ENCODE data around the gene DRGX. TPM values are rescaled to one million over a fixed set of nuclear protein-coding genes. Genes with fewer than 3 reads are reported as not detected.

Gene DRGX
- total and polyA plus RNA-seq, 2 of the 4 experiments (the other 2 are of a cell fraction) = not detected

GRCh38 chr10:49397036-49397999 lies 1.4 kb upstream of the DRGX start:
- Histone ChIP-seq H3K79me1 (ENCODE audit: low read depth in 1 of 2, low read length in 2 of 2) (no peaks in the 10 kb centered on the region), H4K91ac (ENCODE audit: insufficient read depth, low read depth, low read length) (no peak overlapping the region), H3K4me3 (ENCODE audit: insufficient read depth, low read depth, low read length) (no peak overlapping the region), H4K20me1 (ENCODE audit: insufficient read depth, low read length) (peaks cover 5% of the 10 kb centered on the region; the same call in 1 of the 2 replicates), H3K18ac (ENCODE audit: low read depth, low read length) (no peak overlapping the region), H3K4me2 (ENCODE audit: low read depth, low read length) (no peak overlapping the region), H2BK5ac (ENCODE audit: low read depth, low read length, poor library complexity, severe bottlenecking) (no peak overlapping the region), H3K14ac (replicated peaks; ENCODE audit: low read depth, low read length) (no peak overlapping the region), H3K9ac (ENCODE audit: low read depth, low read length) (no peak overlapping the region), H2AK5ac (ENCODE audit: low read depth, low read length) (no peak overlapping the region), H3K4me1 (ENCODE audit: control insufficient read depth, insufficient read depth, low read length) (no peaks in the 10 kb centered on the region), H3K23ac (ENCODE audit: low read depth, low read length) (no peak overlapping the region), H3K27me3 (ENCODE audit: control insufficient read depth, insufficient read depth, low read length) (peaks cover 69% of the 10 kb centered on the region), H2BK120ac (ENCODE audit: low read depth, low read length) (no peak overlapping the region), H3K27ac (ENCODE audit: insufficient read depth, low read length) (no peak overlapping the region), H4K5ac (ENCODE audit: low read depth, low read length) (no peak overlapping the region), H2BK15ac (ENCODE audit: low read depth, low read length) (no peak overlapping the region), H2BK20ac (ENCODE audit: low read depth, low read length) (no peak overlapping the region), H3K36me3 (ENCODE audit: control insufficient read depth, insufficient read depth, low read length) (no peaks in the 10 kb centered on the region), H2AFZ (replicated peaks; ENCODE audit: low read length, poor library complexity) (no peak overlapping the region), H3K9me1 (ENCODE audit: insufficient read depth, low read length) (no peaks in the 10 kb centered on the region), H3K56ac (ENCODE audit: extremely low read depth, insufficient read depth, low read length) (no peak overlapping the region), H4K8ac (ENCODE audit: low read depth in 2 of 2, low read length in 2 of 2) (no peak overlapping the region), H3K4ac (ENCODE audit: low read depth, low read length) (no peak overlapping the region), H2AK9ac (replicated peaks; ENCODE audit: low read depth, low read length, poor library complexity) (peak overlapping the region; percentile 48), H3K9me3 (ENCODE audit: control insufficient read depth, insufficient read depth, low read length) (no peaks in the 10 kb centered on the region)
- in situ Hi-C loops (cut with MboI; ENCODE audit: low sequenced_read_pairs) = no loop called here
- intact Hi-C loops (cut with micrococcal nuclease) = no loop called here
- TF ChIP-seq MAZ (IDR thresholded peaks at IDR 0.05; ENCODE audit: borderline replicate concordance, low read depth, low read length) (no peak), ELK1 (IDR thresholded peaks at IDR 0.05; ENCODE audit: borderline replicate concordance, low read depth, low read length) (no peak), BHLHE40 (IDR thresholded peaks at IDR 0.05; ENCODE audit: low read depth, low read length) (no peak), MXI1 (IDR thresholded peaks at IDR 0.05; ENCODE audit: borderline replicate concordance, low read depth, low read length) (no peak), CTCF (conservative IDR thresholded peaks at IDR 0.05; ENCODE audit: low read depth, low read length) (no peak), RFX5 (IDR thresholded peaks at IDR 0.05; ENCODE audit: low read depth, low read length) (no peak), RCOR1 (IDR thresholded peaks at IDR 0.05; ENCODE audit: insufficient replicate concordance, low read length) (no peak), POLR2A (IDR thresholded peaks at IDR 0.05; ENCODE audit: low read depth, low read length) (no peak)
- ChIA-PET CTCF (interaction anchor here (0.6 to 0.9 kb wide), 2 partner anchors 10 to 88 kb away, joined by 3 read pairs; no protein-coding TSS in a partner anchor), POLR2A (ENCODE audit: unreplicated experiment) (no interaction called here)
- DNase-seq = no peak
- WGBS, 2 experiments (ENCODE audit: extremely low coverage in 2 of 2, insufficient read length in 1 of 2) = 4% methylated on average over 37 of the region's 61 CpGs; no CpG with 5 or more reads in 1 of the 2 experiments
- ATAC-seq (ENCODE audit: low read depth) = no peak
- no TSS peak for BruUV-seq (replicated peaks)
- dilution Hi-C loops (cut with HindIII; ENCODE audit: low sequenced_read_pairs, unreplicated experiment) = no loop called here

Measured in IMR-90 (cell line).